Left lung (tissue), 10 donors: ENCODE data around the gene WNT9B. TPM values are rescaled to one million over a fixed set of nuclear protein-coding genes. Genes with fewer than 3 reads are reported as not detected.

Experiments
- ATAC-seq: fragments of 200-7000 bp; cut with Tn5 transposase; one replicate; pipeline ENCODE4 v1.9.1; 2020; ENCODE audit warnings: moderate library complexity
- DNase-seq, 4 donors: peaks; one replicate each; pipeline ENCODE4 v3.0.0-alpha.2; 2013 to 2020
- H3K27ac ChIP-seq, 2 donors: fragments of 200-600 bp; sonication (generic) in 1 of 2; one replicate each; pipeline versions ENCODE4 v1.5.0 to v1.8.0; 2020 to 2021
- H3K27me3 ChIP-seq, 2 donors: fragments of 200-600 bp; sonication (generic) in 1 of 2; one replicate each; pipeline versions ENCODE4 v1.5.0 to v1.8.0; 2020 to 2021
- H3K36me3 ChIP-seq, 2 donors: fragments of 200-600 bp; sonication (generic) in 1 of 2; one replicate each; pipeline versions ENCODE4 v1.5.0 to v1.8.0; 2020 to 2021
- H3K4me1 ChIP-seq, 2 donors: fragments of 200-600 bp; one replicate each; pipeline ENCODE4 v1.8.0; 2021
- H3K4me3 ChIP-seq, 2 donors: fragments of 200-600 bp; sonication (generic) in 1 of 2; one replicate each; pipeline versions ENCODE4 v1.5.0 to v1.8.0; 2020 to 2021; ENCODE audit warnings: mild to moderate bottlenecking in 1 of 2
- H3K9me3 ChIP-seq, 2 donors: fragments of 200-600 bp; sonication (generic) in 1 of 2; one replicate each; pipeline versions ENCODE4 v1.5.0 to v1.8.0; 2020 to 2021
- CTCF ChIP-seq, 2 donors: fragments of 200-600 bp; sonication (generic) in 1 of 2; IDR thresholded peaks; one replicate each; pipeline versions ENCODE4 v1.5.0 to v1.8.0; 2021; ENCODE audit warnings: antibody characterized with exemption in 2 of 2
- intact Hi-C, 2 donors: fragments of 100-400 bp; cut with DNase I; formaldehyde crosslinking; loops; one replicate each; pipeline versions ENCODE4 v1.11.2 to v1.14.2; 2022
- polyA plus RNA-seq, 6 donors: library from polyadenylated mRNA; unstranded; fragments of 120-200 nt; gene quantifications; one replicate each; pipeline ENCODE4 v1.2.1, GENCODE V29; 2013; ENCODE audit not compliant: insufficient read length in 6 of 6
- total RNA-seq, 2 donors: library from RNA; stranded (reverse); fragmentation: NEBNext Ultra II Directional; extraction: Animal tissue kit (Norgen Biotek cat#: 25700); gene quantifications; one replicate each; pipeline ENCODE4 v1.2.1, GENCODE V29; 2021
- donor health status: DM: no; HTN: yes; CAD: no.
- donor health status: DM: no; HTN: no; CAD: no.

The WNT9B gene
- total and polyA plus RNA-seq, 8 donors, result 0.07 to 1.2 (median 0.21) TPM

GRCh38 chr17:46831573-46832330, 19.6 kb upstream of the WNT9B start:
- no peaks in the 10 kb centered on the region for H3K36me3 ChIP-seq
- H3K4me1 ChIP-seq, result no peaks in the 10 kb centered on the region
- no peak overlapping the region for H3K27ac ChIP-seq
- no peak overlapping the region for H3K4me3 ChIP-seq
- H3K27me3 ChIP-seq, result peaks cover 0 to 14% of the 10 kb centered on the region in 2 donors
- no peaks in the 10 kb centered on the region for H3K9me3 ChIP-seq
- TF ChIP-seq CTCF (IDR thresholded peaks at IDR 0.05), result no peak
- intact Hi-C loops, result no loop called here
- ATAC-seq, result no peak
- no peak for DNase-seq

GRCh38 chr17:46832331-46832821, 19.0 kb upstream of the WNT9B start:
- Histone ChIP-seq H3K4me1 (no peaks in the 10 kb centered on the region), H3K9me3 (no peaks in the 10 kb centered on the region), H3K27ac (no peak overlapping the region), H3K27me3 (peaks cover 0 to 20% of the 10 kb centered on the region in 2 donors), H3K4me3 (no peak overlapping the region), H3K36me3 (no peaks in the 10 kb centered on the region)
- no peak for ATAC-seq
- no peak for TF ChIP-seq CTCF (IDR thresholded peaks at IDR 0.05)
- intact Hi-C loops, result no loop called here
- no peak for DNase-seq

GRCh38 chr17:46832945-46833839, 18.2 kb upstream of the WNT9B start:
- intact Hi-C loops, result no loop called here
- H3K27me3 ChIP-seq, result peaks cover 0 to 23% of the 10 kb centered on the region in 2 donors

GRCh38 chr17:46833840-46834208, 17.6 kb upstream of the WNT9B start:
- Histone ChIP-seq H3K27me3 (peaks cover 0 to 29% of the 10 kb centered on the region in 2 donors), H3K9me3 (no peaks in the 10 kb centered on the region), H3K27ac (no peak overlapping the region), H3K4me1 (no peaks in the 10 kb centered on the region), H3K4me3 (no peak overlapping the region), H3K36me3 (no peaks in the 10 kb centered on the region)
- ATAC-seq, result no peak
- DNase-seq, result no peak
- no peak for TF ChIP-seq CTCF (IDR thresholded peaks at IDR 0.05)
- intact Hi-C loops, result no loop called here

More at GRCh38 chr17:46832945-46833839, 18.2 kb upstream of the WNT9B start:
- no peak overlapping the region for H3K27ac ChIP-seq
- H3K4me3 ChIP-seq, result no peak overlapping the region
- no peak for DNase-seq
- ATAC-seq, result peak; percentile 7
- TF ChIP-seq CTCF (IDR thresholded peaks at IDR 0.05), result no peak
- H3K9me3 ChIP-seq, result no peaks in the 10 kb centered on the region
- no peaks in the 10 kb centered on the region for H3K36me3 ChIP-seq
- H3K4me1 ChIP-seq, result no peaks in the 10 kb centered on the region

GRCh38 chr17:46834846-46835245, 16.5 kb upstream of the WNT9B start:
- Histone ChIP-seq H3K36me3 (no peaks in the 10 kb centered on the region), H3K9me3 (no peaks in the 10 kb centered on the region), H3K27ac (no peak overlapping the region), H3K4me1 (no peaks in the 10 kb centered on the region), H3K27me3 (peaks cover 0 to 29% of the 10 kb centered on the region in 2 donors), H3K4me3 (no peak overlapping the region)
- DNase-seq, result no peak
- no peak for ATAC-seq
- intact Hi-C loops, result loop anchor here in 1 of 2 donors (5.0 kb wide), 1 partner anchor 162 kb away; no protein-coding TSS in a partner anchor
- no peak for TF ChIP-seq CTCF (IDR thresholded peaks at IDR 0.05)
